ENCODE results near the gene ZNF808.
"Not testable (repeated sequence)": the region's sequence is repeated elsewhere in the genome, so short reads cannot be mapped to it uniquely, and the experiment has no call there.

The ZNF808 gene

DNA sequence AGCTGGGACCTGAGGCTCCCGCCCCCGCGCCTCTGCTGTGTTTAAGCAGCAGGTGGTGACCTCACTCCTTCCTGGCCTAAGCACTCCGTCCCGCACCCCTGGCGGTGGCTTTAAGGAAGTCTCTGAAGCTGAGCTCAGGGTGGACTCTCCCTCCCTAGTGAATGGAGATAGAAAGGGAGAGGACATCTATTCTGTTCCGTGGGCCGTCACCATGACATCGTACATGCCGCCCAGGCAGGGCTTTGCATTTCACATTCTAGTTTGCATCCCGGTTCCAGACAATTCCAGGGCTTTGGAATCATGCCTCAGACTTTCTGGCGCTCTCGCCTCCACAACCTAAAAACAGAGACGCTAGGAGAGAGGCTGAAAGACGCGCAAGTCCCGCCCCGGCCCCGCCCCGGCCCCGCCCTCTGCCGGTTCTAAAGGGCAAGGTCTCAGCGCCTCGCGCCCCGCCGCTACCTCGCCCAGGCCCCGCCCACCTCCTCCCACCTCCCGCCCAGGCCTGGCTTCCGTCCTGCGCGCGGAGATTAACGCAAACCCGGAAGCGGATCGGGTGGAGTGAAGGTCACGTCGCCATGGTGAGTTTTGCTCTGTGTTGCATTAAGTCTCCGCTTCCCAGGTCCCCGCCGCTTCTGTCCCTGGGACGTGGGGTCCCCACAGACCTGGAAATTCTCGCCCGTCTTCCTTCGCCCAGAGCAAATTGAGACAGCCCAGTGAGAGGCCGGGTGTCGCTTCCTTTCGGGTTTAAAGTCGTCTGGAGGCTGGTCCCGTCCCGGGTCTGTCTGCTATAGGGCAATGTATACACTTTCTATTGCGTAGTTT is at the start of gene ZNF808:
Gene ZNF808, plus strand, starts transcription at position 535 of the 822 bp plus-strand sequence. CDS start 15,617 bp downstream, outside the sequence.
- no peaks in the 10 kb centered on the region for H3F3A ChIP-seq (ENCODE audit: control insufficient read depth, insufficient read depth)
- peaks cover 42% of the 10 kb centered on the region for H3K79me2 ChIP-seq (ENCODE audit: control insufficient read depth, low read length)
- H3K27ac ChIP-seq (ENCODE audit: low read depth, low read length) = peak within 1 kb of the TSS; percentile 49
- peaks cover 17% of the 10 kb centered on the region for H3K4me1 ChIP-seq (ENCODE audit: control insufficient read depth, low read length)
- peak within 1 kb of the TSS; percentile 99 for H3K4me2 ChIP-seq (ENCODE audit: low read length)
- H3K36me3 ChIP-seq (ENCODE audit: control insufficient read depth, low read length) = peaks cover 13% of the 10 kb centered on the region
- H4K20me1 ChIP-seq (ENCODE audit: control insufficient read depth, insufficient read depth, low read depth, low read length) = no peaks in the 10 kb centered on the region
- TF ChIP-seq EZH2phosphoT487 (IDR thresholded peaks at IDR 0.05; ENCODE audit: borderline replicate concordance, low read length) = no peak
- TF ChIP-seq, protein P1, sequence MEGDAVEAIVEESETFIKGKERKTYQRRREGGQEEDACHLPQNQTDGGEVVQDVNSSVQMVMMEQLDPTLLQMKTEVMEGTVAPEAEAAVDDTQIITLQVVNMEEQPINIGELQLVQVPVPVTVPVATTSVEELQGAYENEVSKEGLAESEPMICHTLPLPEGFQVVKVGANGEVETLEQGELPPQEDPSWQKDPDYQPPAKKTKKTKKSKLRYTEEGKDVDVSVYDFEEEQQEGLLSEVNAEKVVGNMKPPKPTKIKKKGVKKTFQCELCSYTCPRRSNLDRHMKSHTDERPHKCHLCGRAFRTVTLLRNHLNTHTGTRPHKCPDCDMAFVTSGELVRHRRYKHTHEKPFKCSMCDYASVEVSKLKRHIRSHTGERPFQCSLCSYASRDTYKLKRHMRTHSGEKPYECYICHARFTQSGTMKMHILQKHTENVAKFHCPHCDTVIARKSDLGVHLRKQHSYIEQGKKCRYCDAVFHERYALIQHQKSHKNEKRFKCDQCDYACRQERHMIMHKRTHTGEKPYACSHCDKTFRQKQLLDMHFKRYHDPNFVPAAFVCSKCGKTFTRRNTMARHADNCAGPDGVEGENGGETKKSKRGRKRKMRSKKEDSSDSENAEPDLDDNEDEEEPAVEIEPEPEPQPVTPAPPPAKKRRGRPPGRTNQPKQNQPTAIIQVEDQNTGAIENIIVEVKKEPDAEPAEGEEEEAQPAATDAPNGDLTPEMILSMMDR (IDR thresholded peaks at IDR 0.05; ENCODE audit: low read depth, low read length, poor library complexity, severe bottlenecking) = peak; percentile 60
- H3K9me3 ChIP-seq (ENCODE audit: control insufficient read depth, insufficient read depth, low read length) = no peaks in the 10 kb centered on the region
- H3K9me2 ChIP-seq (replicated peaks; ENCODE audit: control insufficient read depth, low read length) = no peaks in the 10 kb centered on the region
- peak within 1 kb of the TSS; percentile 99 for H3K4me3 ChIP-seq (ENCODE audit: low read length)
- H3K27me3 ChIP-seq (ENCODE audit: control insufficient read depth, low read length) = no peaks in the 10 kb centered on the region

DNA sequence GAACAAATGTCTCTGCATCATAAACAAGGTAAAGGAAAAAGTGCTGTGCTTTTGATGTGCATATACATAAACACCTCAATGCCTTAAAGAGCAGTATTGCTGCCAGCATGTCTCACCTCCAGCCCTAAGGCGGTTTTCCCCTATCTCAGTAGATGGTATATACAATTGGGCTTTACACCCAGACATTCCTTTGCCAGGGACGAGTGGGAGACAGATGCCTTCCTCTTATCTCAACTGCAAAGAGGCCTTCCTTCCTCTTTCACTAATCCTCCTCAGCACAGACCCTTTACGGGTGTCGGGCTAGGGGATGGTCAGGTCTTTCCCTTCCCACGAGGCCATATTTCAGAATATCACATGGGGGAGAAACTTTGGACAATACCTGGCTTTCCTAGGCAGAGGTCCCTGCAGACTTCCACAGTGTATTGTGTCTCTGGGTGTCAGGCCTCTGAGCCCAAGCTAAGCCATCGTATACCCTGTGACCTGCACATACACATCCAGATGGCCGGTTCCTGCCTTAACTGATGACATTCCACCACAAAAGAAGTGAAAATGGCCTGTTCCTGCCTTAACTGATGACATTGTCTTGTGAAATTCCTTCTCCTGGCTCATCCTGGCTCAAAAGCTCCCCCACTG is 43.2 kb upstream of the ZNF808 start:
- not testable (repeated sequence) for H3K9me3 ChIP-seq (ENCODE audit: control insufficient read depth, insufficient read depth, low read length); H4K20me1 ChIP-seq (ENCODE audit: control insufficient read depth, insufficient read depth, low read depth, low read length); H3K4me2 ChIP-seq (ENCODE audit: low read length); H3K9me2 ChIP-seq (replicated peaks; ENCODE audit: control insufficient read depth, low read length); H3K79me2 ChIP-seq (ENCODE audit: control insufficient read depth, low read length); H3K27ac ChIP-seq (ENCODE audit: low read depth, low read length); H3K4me3 ChIP-seq (ENCODE audit: low read length); H3F3A ChIP-seq (ENCODE audit: control insufficient read depth, insufficient read depth); H3K27me3 ChIP-seq (ENCODE audit: control insufficient read depth, low read length); H3K36me3 ChIP-seq (ENCODE audit: control insufficient read depth, low read length); H3K4me1 ChIP-seq (ENCODE audit: control insufficient read depth, low read length)

DNA sequence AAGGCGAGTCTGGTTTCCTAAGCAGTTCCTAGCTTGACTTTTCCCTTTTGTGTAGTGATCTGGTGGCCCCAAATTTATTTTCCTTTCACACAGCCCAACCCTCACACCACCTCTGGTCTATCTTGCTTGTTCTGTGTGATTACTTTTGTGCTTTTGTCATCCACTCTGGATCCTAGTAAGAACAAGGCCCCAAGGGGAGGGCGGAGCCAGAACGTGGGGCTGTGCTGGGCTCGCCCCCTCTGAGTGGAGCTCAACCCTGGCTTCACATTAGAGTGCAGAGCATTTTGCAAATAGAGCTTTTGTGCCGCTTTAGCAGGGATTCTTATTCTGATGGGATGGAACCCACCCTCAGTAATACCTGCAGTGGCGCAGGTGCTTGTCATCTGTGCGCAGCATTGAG is 42.4 kb upstream of the ZNF808 start:
- H3K27ac ChIP-seq (ENCODE audit: low read depth, low read length); H3K9me2 ChIP-seq (replicated peaks; ENCODE audit: control insufficient read depth, low read length); H3K79me2 ChIP-seq (ENCODE audit: control insufficient read depth, low read length); H3K36me3 ChIP-seq (ENCODE audit: control insufficient read depth, low read length); H3K27me3 ChIP-seq (ENCODE audit: control insufficient read depth, low read length); H3K4me3 ChIP-seq (ENCODE audit: low read length); H3K4me1 ChIP-seq (ENCODE audit: control insufficient read depth, low read length); H3K9me3 ChIP-seq (ENCODE audit: control insufficient read depth, insufficient read depth, low read length); H4K20me1 ChIP-seq (ENCODE audit: control insufficient read depth, insufficient read depth, low read depth, low read length); H3F3A ChIP-seq (ENCODE audit: control insufficient read depth, insufficient read depth); H3K4me2 ChIP-seq (ENCODE audit: low read length): not testable (repeated sequence)

DNA sequence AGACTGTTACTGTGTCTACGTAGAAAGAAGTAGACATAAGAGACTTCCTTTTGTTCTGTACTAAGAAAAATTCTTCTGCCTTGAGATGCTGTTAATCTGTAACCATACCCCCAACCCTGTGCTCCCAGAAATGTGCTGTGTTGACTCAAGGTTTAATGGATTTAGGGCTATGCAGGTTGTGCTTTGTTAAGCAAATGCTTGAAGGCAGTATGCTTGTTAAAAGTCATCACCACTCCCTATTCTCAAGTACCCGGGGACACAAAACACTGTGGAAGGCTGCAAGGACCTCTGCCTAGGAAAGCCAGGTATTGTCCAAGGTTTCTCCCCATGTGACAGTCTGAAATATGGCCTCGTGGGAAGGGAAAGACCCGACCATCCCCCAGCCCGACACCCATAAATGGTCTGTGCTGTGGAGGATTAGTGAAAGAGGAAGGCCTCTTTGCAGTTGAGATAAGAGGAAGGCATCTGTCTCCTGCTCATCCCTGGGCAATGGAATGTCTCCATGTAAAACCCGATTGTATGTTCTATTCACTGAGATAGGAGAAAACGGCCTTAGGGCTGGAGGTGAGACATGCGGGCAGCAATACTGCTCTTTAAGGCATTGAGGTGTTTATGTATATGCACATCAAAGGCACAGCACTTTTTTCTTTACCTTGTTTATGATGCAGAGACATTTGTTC is 41.8 kb upstream of the ZNF808 start:
- H3K27ac ChIP-seq (ENCODE audit: low read depth, low read length); H3K9me3 ChIP-seq (ENCODE audit: control insufficient read depth, insufficient read depth, low read length): not testable (repeated sequence)

More for the DNA sequence above, 41.8 kb upstream of the ZNF808 start:
- H3K4me2 ChIP-seq (ENCODE audit: low read length); H3K27me3 ChIP-seq (ENCODE audit: control insufficient read depth, low read length); H3K4me3 ChIP-seq (ENCODE audit: low read length); H3K36me3 ChIP-seq (ENCODE audit: control insufficient read depth, low read length); H3F3A ChIP-seq (ENCODE audit: control insufficient read depth, insufficient read depth); H3K79me2 ChIP-seq (ENCODE audit: control insufficient read depth, low read length); H3K9me2 ChIP-seq (replicated peaks; ENCODE audit: control insufficient read depth, low read length); H3K4me1 ChIP-seq (ENCODE audit: control insufficient read depth, low read length); H4K20me1 ChIP-seq (ENCODE audit: control insufficient read depth, insufficient read depth, low read depth, low read length): not testable (repeated sequence)

All from DOHH2 (cell line).